NT2/D1 (cell line): ENCODE results near the gene TARS2.

Experiments used
- SUZ12 ChIP-seq: IDR thresholded peaks from 2 replicates; pipeline ENCODE4 v1.6.1; 2011; ENCODE audit not compliant: insufficient read length, insufficient read depth; ENCODE audit errors: extremely low read depth
- YY1 ChIP-seq: IDR thresholded peaks from 2 replicates; pipeline ENCODE4 v1.6.1; 2011; ENCODE audit not compliant: insufficient read length, insufficient read depth

DNA sequence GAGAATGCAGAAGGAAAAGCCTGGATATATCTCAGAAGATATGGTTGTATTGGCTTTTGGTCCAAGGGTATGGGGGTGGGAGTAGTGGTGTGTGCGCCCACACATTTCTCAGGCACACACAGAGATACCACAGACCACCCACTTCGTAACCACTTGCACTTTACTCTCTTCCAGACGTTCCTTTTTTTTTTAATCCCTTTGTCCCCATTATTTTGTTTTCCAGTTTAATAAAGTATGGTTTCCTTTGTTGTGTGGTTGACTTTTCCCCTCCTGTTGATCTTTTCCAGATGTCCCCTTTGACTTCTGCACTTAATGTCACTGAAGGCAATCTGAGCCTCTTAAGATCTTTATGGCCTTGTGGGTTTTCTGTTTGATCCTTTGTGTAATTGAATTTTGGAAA is 10.5 kb upstream of the TARS2 start:
- TF ChIP-seq YY1: no peak
- no peak for TF ChIP-seq SUZ12
